PFSK-1 (cell line): ENCODE data around the gene RAB11FIP3.

Experiments
- FOXP2 ChIP-seq: optimal IDR thresholded peaks from 2 replicates; pipeline ENCODE3; 2011; ENCODE audit warnings: borderline replicate concordance, control low read depth, inconsistent platforms; ENCODE audit not compliant: insufficient read depth; ENCODE audit errors: extremely low read length, extremely low read depth
- POLR2AphosphoS5 ChIP-seq: IDR thresholded peaks from 2 replicates; pipeline ENCODE4 v1.6.1; 2012; ENCODE audit warnings: low read depth, mild to moderate bottlenecking, control low read depth, low read length, moderate library complexity
- SIN3A ChIP-seq: IDR thresholded peaks from 2 replicates; pipeline ENCODE4 v1.6.1; 2012; ENCODE audit warnings: mild to moderate bottlenecking, low read length, moderate library complexity, borderline replicate concordance; ENCODE audit not compliant: insufficient read depth
- TAF1 ChIP-seq: IDR thresholded peaks from 2 replicates; pipeline ENCODE4 v1.6.1; 2012; ENCODE audit warnings: low read length, control low read depth, borderline replicate concordance; ENCODE audit not compliant: insufficient read depth
- TF ChIP-seq, protein P1 (sequence below), 2 experiments: IDR thresholded peaks; 2 replicates each; pipeline versions ENCODE4 v1.6.1 to v1.8.0; 2011 to 2012; ENCODE audit warnings: low read depth in 2 of 2, low read length in 2 of 2, control low read depth in 1 of 2, inconsistent platforms in 1 of 2, mild to moderate bottlenecking in 1 of 2, moderate library complexity in 1 of 2; ENCODE audit not compliant: insufficient read depth in 1 of 2

RAB11FIP3 gene

DNA sequence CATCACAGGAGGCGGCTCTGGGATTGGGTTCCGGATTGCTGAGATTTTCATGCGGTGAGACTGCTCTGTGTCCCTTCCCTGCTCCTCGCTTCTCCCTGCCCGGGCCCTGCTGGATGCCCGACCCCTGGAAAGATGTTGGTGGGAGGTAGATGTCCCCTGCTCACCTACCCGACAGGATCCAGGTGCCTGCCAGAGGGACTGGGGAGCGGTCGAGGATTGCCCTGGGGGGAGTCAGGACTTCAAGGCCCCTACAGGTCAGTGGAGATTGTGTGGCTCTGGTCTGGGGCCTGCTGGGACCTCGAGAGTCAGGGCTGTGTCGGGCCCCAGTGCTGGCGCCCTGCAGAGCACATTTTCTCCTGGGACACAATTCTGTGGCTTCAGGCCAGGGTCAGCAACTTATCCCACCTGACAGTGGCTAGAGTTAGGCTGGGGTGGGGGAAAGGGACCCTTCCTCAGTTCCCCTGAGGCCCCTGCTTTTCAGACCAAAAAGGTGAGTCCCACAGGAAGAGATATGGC lies 20.4 kb upstream of the RAB11FIP3 start:
- TF ChIP-seq, protein P1, sequence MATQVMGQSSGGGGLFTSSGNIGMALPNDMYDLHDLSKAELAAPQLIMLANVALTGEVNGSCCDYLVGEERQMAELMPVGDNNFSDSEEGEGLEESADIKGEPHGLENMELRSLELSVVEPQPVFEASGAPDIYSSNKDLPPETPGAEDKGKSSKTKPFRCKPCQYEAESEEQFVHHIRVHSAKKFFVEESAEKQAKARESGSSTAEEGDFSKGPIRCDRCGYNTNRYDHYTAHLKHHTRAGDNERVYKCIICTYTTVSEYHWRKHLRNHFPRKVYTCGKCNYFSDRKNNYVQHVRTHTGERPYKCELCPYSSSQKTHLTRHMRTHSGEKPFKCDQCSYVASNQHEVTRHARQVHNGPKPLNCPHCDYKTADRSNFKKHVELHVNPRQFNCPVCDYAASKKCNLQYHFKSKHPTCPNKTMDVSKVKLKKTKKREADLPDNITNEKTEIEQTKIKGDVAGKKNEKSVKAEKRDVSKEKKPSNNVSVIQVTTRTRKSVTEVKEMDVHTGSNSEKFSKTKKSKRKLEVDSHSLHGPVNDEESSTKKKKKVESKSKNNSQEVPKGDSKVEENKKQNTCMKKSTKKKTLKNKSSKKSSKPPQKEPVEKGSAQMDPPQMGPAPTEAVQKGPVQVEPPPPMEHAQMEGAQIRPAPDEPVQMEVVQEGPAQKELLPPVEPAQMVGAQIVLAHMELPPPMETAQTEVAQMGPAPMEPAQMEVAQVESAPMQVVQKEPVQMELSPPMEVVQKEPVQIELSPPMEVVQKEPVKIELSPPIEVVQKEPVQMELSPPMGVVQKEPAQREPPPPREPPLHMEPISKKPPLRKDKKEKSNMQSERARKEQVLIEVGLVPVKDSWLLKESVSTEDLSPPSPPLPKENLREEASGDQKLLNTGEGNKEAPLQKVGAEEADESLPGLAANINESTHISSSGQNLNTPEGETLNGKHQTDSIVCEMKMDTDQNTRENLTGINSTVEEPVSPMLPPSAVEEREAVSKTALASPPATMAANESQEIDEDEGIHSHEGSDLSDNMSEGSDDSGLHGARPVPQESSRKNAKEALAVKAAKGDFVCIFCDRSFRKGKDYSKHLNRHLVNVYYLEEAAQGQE (IDR thresholded peaks at IDR 0.05; ENCODE audit: insufficient read depth in 1 of 2, low read depth in 2 of 2, low read length in 2 of 2), result no peak
- TF ChIP-seq TAF1 (no peak), FOXP2 (no peak), SIN3A (no peak), POLR2AphosphoS5 (no peak)

DNA sequence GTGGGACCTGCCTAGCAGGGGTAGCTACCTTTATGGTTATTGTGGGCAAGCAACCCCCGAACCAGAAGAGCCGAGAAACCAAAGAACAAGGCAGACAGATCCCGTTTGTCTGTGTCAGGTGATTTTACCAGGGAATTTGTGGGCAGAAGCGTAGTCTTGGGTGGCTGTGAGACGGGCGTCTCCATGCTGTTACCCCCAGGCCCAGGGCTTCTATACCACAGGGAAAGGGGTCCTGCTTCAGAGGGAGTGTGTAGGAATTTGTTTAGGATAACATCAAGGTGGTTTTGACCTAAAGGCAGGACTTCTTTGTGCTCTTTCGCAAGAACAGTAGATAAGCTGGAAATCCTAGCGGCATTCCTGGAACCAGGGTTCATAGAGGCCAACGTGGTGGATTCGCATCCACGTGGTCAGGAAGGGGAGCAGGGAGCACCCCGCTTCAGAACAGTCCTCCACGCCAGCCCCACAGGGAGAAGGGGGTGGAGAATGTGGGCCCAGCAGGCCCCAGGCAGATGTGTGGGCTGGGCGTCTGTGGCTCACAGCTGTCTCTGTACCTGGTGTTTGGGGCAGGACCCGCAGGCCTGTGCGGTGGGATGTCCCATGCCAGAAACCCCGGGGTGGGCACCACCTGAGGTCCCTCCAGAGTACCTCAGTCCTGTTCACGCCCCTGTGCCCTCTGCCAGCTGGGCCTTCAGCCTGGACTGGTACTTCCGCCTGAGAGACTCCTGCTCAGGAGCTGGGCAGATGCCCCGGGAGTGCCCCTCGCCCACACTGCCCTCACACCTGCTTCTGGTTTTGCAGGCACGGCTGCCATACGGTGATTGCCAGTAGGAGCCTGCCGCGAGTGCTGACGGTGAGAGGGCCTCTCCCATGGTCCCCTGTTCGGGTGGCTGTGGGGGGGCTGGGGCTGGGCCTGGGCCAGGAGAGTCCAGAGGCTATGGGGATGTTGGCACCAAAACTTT lies 19.6 kb upstream of the RAB11FIP3 start:
- TF ChIP-seq TAF1 (no peak), SIN3A (no peak), FOXP2 (no peak), POLR2AphosphoS5 (no peak)
- TF ChIP-seq, protein P1 (IDR thresholded peaks at IDR 0.05; ENCODE audit: insufficient read depth in 1 of 2, low read depth in 2 of 2, low read length in 2 of 2), result no peak

DNA sequence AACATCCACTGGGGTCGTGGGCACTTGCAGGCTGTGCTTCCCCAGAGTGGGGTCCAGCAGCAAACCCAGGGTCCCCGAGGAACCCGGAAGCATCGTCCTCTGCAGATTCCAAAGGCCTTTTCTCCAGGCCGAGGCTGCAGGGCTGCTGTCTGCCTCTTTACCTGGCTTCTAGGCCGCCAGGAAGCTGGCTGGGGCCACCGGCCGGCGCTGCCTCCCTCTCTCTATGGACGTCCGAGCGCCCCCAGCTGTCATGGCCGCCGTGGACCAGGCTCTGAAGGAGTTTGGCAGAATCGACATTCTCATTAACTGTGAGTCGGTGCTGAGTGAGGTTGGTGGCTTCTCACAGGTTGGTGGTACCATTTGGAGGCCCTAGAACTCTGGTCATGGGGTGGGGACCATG lies 18.2 kb upstream of the RAB11FIP3 start:
- TF ChIP-seq SIN3A (no peak), POLR2AphosphoS5 (no peak), FOXP2 (no peak), TAF1 (no peak)
- TF ChIP-seq, protein P1 (IDR thresholded peaks at IDR 0.05; ENCODE audit: insufficient read depth in 1 of 2, low read depth in 2 of 2, low read length in 2 of 2), result no peak

DNA sequence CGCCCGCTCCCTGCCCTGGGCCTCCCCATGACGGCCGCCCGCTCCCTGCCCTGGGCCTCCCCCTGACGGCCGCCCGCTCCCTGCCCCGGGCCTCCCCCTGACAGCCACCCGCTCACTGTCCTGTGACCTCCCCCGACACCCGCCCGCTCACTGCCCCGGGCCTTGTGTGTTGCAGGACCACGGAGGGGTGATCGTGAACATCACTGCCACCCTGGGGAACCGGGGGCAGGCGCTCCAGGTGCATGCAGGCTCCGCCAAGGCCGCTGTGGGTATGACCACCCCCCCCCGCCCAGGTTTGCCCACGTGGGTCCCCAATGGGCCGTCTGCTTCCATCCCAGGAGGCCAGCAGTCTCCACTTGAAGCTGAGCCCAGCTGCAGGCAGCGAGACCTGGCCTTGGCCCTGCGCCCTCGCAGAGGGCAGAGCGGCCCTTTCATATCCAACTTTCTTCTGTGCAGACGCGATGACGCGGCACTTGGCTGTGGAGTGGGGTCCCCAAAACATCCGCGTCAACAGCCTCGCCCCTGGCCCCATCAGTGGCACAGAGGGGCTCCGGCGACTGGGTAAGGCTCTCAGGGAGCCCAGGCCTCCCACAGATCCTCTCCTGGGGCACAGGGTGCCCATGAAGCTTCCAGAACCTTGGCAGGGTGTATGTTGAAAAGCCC lies 14.8 kb upstream of the RAB11FIP3 start:
- TF ChIP-seq POLR2AphosphoS5 (no peak), SIN3A (no peak), TAF1 (no peak), FOXP2 (no peak)
- TF ChIP-seq, protein P1 (IDR thresholded peaks at IDR 0.05; ENCODE audit: insufficient read depth in 1 of 2, low read depth in 2 of 2, low read length in 2 of 2), result no peak
